NOMO-1 (cell line): ENCODE measurements around the gene ABCG4.
A peak's percentile ranks its signal among the peaks of the same experiment; 100 is the strongest.

ENCODE experiments used
- DNase-seq, 2 experiments: peaks; one replicate each; lab custom pipeline; 2025; ENCODE audit not compliant: unreplicated experiment in 2 of 2; lab: John Stamatoyannopoulos, UW

The ABCG4 gene

DNA sequence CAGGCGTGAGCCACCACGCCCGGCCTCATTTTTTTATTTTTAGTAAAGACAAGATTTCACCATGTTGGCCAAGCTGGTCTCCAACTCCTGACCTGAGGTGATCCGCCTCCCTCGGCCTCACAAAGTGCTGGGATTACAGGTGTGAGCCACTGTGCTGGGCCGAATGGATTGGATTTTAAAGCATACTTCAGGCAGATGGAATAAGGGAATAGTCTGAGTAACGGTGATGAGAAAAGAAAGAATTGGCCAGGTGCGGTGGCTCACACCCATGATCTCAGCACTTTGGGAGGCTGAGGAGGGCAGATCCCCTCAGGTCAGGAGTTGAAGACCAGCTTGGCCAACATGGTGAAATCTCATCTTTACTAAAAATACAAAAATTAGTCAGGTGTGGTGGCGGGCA lies 55.2 kb downstream of the ABCG4 start:
- DNase-seq, result no peak

DNA sequence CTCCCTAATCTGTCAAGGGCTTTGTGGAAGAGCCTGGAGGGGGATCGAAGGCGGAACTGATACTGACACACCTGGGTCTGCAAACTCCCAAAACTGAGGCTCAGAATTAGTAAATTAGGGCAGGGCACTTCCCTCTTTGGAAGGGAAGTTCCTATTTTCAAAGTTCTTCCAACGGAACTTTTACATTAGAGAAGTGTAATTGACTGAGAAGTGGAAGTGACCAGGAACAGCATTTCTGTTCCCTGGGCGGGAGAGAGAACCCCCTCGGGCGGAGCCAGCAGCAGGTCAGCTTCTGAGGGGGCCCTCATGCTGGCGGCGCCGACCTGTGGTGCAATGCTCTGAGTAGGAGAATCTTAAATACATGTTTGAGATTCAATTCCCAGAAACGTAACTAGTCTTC lies 56.2 kb downstream of the ABCG4 start:
- DNase-seq, result peak; percentile 71 to 82

DNA sequence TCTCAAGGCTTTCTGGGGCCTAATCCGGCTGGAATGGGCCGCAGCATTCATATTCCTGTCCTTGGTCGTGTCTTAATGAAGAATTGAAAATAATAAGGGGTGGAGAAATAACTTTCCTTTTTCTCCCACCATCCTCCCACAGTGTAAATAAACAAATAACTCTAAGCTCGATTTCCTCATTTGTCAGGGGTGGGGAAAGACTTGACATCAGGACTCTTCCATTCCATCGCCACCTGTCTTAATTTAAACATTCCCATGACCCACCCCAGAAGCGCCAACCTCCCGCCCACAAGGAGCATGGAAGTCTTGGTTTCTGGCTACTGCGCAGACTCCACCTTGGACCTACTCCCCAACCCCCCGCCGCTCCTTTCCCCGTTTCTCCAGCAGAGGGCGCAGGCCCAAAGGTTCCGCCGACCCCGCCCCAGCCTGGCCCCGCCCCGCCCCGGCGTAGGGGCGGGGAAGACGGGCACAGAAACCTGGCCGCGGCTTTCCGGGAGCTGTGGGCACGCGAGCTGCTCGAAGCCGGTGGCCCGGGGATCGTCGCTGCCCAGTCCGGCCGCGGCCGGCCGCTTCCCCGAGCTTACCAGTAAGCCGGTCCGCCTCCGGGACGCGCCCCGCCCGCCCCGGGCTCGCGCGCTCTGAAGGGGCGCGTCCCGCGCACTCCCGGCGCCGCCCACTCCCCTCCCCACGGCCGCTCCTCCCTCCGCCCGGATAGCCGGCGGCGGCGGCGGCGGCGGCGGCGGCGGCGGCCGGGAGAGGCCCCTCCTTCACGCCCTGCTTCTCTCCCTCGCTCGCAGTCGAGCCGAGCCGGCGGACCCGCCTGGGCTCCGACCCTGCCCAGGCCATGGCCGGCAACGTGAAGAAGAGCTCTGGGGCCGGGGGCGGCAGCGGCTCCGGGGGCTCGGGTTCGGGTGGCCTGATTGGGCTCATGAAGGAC lies 57.0 kb downstream of the ABCG4 start, which contains the start of gene CBL:
TSS of gene CBL (plus strand) at position 766 of the 937 bp plus-strand sequence. CDS start at position 845, 79 bp downstream.
- DNase-seq, result peak; percentile 63 to 82

DNA sequence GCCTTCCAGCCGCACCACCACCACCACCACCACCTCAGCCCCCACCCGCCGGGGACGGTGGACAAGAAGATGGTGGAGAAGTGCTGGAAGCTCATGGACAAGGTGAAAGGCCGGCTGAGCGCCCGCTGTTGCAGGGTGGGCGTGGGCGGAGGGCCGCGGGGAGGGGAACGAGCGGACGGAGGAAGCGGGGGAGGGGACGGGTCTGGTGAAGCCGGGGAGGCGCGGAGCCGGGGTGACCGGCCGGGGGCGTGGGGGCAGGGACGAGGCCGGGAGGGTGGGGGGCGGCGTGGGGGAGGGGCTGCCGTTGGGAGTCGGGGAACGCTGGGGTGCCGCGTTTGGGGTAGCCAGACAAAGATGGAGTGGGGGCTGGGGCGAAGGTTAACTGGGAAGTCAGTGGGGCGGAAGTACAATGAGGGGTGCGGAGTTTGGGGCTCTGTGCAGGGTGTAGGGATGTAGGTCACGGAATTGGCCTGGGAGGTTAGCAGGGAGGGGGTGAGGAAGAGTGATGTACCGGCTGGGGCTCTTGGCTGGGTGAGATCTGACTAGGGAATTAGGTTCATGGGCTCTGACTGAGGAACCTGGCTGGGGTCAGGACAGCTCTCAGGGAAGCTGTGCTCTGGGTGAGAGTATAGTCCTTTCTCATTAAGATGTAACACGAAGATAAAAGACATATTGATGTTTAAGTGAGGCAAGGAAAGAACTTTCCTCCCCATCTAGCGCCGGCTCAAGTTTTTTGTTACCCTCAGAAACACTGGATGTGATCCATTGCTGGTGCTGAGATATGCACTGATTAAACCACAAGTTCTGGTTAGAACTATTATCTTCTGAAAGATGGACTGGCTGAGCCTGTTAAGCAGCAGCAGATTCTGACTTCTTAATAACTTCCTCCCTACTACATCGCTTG lies 57.9 kb downstream of the ABCG4 start:
- DNase-seq, result peak in 1 of 2 experiments; percentile 8

DNA sequence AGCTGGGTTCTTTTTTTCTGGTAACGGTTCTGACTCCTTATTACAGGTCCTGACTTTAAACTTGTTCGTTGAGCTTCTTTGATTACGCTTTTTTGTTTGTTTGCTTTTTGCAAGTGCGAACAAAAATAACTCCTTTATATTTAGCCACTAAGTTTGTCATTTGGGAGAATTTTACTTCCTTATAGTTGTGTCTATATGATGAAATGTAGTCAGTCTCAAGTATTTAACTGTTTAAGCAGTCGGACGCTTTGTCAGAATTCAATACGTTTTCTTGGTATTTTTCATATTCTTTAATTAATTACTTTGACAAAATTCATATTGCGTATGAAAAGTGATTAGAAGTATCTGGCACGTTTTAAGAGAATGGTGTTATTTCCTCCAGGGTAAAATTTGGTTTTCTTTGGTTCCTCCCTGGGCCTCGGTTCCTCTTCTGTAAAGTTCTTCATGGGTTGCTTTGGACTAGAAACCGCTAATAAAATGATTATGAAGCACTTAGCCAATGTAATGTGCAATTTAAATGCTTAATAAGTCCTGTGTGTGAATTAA lies 58.6 kb downstream of the ABCG4 start:
- peak in 1 of 2 experiments; percentile 80 for DNase-seq

DNA sequence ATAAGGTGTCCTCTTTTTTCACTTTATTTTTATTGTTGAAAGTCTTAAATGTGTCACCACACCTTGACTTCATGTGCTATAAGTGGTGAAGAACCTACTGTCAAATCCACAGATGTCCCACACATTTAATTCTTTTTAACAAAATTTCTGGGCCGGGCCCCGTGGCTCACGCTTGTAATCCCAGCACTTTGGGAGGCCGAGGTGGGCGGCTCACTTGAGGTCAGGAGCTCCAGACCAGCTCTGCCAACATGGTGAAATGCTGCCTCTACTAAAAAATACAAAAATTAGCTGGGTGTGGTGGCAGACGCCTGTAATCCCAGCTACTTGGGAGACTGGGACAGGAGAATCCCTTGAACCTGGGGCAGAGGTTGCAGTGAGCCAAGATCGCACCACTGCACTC lies 60.3 kb downstream of the ABCG4 start:
- no peak for DNase-seq

DNA sequence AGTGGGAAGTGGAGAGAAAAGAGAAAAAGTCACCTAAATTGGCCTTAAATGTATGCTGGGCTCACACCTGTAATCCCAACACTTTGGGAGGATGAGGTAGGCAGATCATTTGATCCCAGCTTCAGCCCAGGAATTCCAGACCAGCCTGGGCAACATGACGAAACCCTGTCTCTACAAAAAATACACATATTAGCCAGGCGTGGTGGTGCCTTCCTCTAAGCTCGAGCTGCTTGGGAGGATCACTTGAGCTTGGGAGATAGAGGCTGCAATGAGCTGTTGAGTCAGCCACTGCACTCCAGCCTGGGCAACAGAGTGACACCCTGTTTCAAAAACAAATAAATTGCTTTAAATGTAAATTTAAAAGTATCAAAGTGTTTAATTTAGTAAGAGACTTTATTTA lies 61.2 kb downstream of the ABCG4 start:
- no peak for DNase-seq
